Eye (tissue), 1 donor: ENCODE data around the gene ANGPTL7.
A peak's percentile ranks its signal among the peaks of the same experiment; 100 is the strongest.
"Not testable (repeated sequence)": the region's sequence is repeated elsewhere in the genome, so short reads cannot be mapped to it uniquely, and the experiment has no call there.

Source experiments
- DNase-seq: peaks from one replicate; pipeline ENCODE4 v3.0.0-alpha.2; 2015

ANGPTL7 gene

DNA sequence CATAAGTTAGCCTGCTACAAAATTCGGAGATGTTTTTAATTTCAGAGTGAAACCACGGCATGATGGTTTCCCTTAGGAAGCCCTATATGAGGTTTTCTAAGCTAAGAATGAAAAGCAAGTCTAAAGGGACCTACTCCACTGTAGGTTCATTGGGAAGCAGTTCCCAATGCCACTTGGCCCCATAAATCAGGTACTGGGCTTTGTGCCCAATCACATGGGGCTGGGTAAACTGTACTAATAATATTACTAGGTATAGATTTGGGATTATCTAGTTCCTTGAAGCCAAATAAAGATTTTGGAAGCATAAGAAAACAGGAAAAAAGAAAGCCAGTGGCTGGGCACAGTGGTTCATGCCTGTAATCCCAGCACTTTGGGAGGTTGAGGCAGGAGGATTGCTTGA lies 19.1 kb upstream of the ANGPTL7 start:
- DNase-seq = no peak

DNA sequence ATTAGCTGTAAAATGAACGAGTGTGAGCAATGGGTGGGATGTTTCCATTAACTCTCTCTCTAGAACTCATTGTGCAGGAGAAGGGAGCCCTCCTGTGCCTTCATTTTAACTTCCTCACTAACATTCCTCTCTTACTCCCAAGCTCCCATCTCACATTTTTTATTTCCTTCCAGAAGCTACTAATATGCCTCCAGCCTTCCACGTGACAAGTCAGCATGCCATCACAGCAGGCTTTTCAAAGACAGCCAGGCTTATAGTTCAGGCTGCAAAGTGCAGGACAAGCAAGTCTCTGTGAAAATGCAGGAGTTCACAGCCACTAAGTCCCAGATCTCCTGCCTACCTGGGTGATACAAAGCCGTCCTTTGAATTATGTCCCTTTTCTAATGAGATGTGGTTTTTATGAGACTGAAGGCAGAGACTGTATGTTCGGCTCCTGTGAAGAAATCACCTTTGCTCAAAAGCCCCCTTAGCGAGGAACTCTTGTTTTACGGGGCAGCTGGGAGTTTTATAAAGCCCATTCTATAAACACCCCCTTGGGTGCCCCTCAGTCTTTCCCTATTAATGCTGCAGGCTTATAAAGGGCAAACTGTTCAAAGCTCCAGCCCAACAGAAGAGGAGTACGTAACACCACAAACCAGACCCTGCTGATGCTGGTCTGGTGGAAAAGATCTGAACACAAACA lies 14.8 kb upstream of the ANGPTL7 start:
- DNase-seq = no peak

DNA sequence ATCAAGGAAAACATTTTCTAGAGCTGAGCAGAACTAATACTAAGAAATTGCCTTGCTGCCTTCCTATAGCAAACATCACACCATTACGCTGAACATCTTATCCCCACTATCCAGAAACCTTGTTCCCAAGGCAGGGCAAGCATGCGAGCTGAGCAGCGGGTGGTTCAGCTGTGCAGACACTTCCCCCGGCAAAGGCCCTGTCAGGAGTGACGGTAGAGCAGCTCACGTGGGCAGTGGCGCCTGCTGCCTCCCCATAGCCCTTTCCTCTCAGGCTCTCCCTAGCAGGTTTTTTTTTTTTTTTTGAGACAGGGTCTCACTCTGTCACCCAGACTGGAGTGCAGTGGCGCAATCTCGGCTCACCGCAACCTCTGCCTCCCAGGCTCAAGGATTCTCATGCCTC lies 13.7 kb upstream of the ANGPTL7 start:
- no peak for DNase-seq

- DNase-seq = no peak
These were observed 13.0 kb upstream of the ANGPTL7 start for GRCh38 chr1:11176081-11176706.

- no peak for DNase-seq
These were observed 10.8 kb upstream of the ANGPTL7 start for GRCh38 chr1:11178021-11179015.

- DNase-seq = no peak
These were observed 10.0 kb upstream of the ANGPTL7 start for GRCh38 chr1:11179125-11179524.

GRCh38 chr1:11179749-11180148 lies 9.4 kb upstream of the ANGPTL7 start:
- DNase-seq = not testable (repeated sequence)

DNA sequence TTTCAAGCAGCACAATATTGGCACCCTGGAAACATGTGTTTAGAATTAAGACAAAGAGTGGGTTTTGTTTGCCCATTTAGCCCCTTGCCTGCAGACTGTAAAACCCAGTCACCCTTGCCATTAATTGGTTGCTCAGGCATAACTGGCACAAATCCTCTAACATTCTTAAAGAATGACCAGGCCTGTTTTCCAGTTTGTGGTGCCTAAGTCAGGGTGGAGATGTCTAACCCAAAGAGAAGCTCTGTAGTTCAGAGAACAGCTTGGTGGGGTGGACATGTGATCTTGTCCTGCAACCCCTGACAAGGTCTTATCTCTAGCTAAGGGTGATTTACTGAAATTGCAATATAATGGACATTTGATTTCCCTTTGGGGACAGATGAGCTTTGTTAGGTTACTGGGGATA lies 8.8 kb upstream of the ANGPTL7 start:
- DNase-seq = no peak

GRCh38 chr1:11182884-11183283 lies 6.3 kb upstream of the ANGPTL7 start:
- no peak for DNase-seq

DNA sequence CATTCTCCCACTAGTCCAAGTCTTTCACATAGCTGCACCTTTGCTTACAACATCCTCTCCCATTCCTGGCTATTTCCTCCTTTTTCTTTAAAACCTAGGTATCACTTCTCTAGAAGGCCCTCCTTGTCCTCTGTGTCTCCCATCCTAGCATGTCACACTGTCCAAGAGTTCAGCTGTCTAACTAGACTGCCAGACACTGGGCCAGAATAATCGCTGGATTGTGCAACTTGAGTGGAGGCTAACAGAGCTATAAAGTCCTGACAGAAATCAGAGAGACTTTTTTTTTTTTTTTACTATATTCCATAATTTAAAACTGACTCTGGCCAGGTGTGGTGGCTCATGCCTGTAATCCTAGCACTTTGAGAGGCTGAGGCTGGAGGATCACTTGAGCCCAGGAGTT lies 4.2 kb upstream of the ANGPTL7 start:
- DNase-seq = no peak

- no peak for DNase-seq
These were observed 2.2 kb upstream of the ANGPTL7 start for GRCh38 chr1:11187000-11187399.

DNA sequence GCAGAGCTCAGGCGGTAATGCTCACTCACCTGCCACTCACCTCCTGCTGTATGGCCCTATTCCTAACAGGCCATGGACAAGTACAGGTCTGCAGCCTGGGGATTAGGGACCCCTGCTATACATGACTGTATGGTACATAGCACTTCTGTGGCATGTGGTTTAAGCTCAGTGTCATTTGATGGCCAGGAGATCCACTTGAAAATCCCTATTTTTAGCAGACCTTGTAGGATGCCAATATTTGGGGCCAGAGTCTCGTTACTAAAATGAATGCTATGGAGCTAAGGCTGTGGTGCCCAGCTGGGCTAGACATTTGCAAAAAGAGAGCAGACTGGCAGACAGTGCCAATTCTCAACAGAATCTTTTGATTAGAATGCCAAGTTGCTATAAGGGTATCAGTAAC lies 1.7 kb upstream of the ANGPTL7 start:
- peak; percentile 5 for DNase-seq

DNA sequence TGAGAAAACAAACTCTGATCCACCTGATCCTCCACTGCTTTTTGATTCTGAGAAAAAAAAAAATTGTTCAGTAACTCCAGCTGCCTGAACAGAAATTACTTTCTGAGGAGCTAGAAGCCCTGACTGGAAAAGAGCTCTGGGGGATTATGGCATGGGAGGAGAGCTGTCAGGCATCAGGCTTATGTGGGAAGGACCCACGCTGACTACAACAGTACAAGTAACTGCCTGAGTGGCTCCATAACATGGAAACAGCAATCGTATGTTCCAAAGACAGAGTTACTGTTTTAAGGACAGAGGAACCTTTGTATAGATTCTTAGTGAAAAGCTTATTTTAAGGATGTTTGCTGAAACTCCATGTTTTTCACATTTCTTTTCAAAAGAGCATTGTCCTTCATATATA lies 1.2 kb upstream of the ANGPTL7 start:
- peak; percentile 30 for DNase-seq

DNA sequence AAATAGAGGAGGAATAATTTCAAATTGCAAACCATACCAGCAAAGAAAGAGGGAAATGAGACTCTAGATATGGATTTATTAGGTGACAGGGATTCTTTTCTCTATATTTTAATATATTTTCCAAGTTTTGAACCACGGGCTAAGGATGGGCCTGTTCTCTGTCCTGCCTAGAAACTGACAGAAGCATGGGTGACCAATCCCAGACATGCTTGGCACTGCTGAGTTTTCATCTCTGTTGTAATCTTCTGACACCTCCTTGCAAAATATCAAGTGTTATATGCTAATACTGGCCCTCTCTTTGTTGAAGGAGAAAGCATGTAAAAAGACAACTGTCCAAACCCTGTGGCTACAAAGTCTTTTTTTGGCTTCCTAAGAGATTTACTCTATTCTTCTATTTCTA lies 774 bp upstream of the ANGPTL7 start:
- no peak for DNase-seq

- no peak for DNase-seq
These were observed 4.2 kb downstream of the ANGPTL7 start for GRCh38 chr1:11193376-11193775.

- no peak for DNase-seq
These were observed 5.4 kb downstream of the ANGPTL7 start for GRCh38 chr1:11194407-11195176.

- DNase-seq = no peak
These were observed 7.8 kb downstream of the ANGPTL7 start for GRCh38 chr1:11196945-11197344.

DNA sequence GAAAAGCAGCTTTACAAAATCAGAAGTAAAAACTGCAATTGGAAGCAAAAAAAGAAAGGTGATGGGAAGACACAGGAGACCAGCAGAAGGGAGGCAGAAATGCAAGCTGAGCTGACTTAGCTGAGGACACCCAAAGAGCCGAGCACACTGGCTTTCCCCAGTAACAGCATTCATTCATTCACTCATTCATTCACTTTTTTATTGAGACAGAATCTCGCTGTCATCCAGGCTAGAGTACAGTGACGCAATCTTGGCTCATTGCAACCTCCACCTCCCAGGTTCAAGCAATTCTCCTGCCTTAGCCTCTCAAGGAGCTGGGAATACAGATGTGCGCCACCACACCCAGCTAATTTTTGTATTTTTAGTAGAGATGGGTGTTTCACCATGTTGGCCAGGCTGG lies 8.2 kb downstream of the ANGPTL7 start:
- DNase-seq = no peak

- DNase-seq = no peak
These were observed 9.1 kb downstream of the ANGPTL7 start for GRCh38 chr1:11198257-11198656.

- peak; percentile 23 for DNase-seq
These were observed 9.9 kb downstream of the ANGPTL7 start for GRCh38 chr1:11198851-11199594.

GRCh38 chr1:11204396-11205190 lies 15.4 kb downstream of the ANGPTL7 start:
- DNase-seq = no peak
